K562 (cell line): ENCODE measurements around the gene C9orf50. TPM values are rescaled to one million over a fixed set of nuclear protein-coding genes. Genes with fewer than 3 reads are reported as not detected.
A peak's percentile ranks its signal among the peaks of the same experiment; 100 is the strongest.

Experiments
- ASH1L ChIP-seq: fragments of 450-650 bp; IDR thresholded peaks from 2 replicates; pipeline ENCODE4 v1.6.1; 2018; ENCODE audit warnings: borderline replicate concordance, mild to moderate bottlenecking, low read depth; ENCODE audit not compliant: partially characterized antibody
- CBX5 ChIP-seq: IDR thresholded peaks from 2 replicates; pipeline ENCODE4 v1.6.1; 2014; ENCODE audit warnings: low read depth, borderline replicate concordance
- CREB1 ChIP-seq, 2 experiments: sonication (generic) in 1 of 2; formaldehyde crosslinking in 1 of 2; IDR thresholded peaks; 2 replicates each; pipeline versions ENCODE4 v1.6.1 to v1.8.0; 2012 to 2022; ENCODE audit warnings: inconsistent platforms in 1 of 2, mild to moderate bottlenecking in 1 of 2, missing genetic modification reagents in 1 of 2, moderate library complexity in 1 of 2
- DIDO1 ChIP-seq: fragments of 450-650 bp; IDR thresholded peaks from 2 replicates; pipeline ENCODE4 v1.6.1; 2016; ENCODE audit warnings: low read depth, missing biosample characterization, missing genetic modification characterization
- ESRRA ChIP-seq: fragments of 450-650 bp; IDR thresholded peaks from 2 replicates; pipeline ENCODE4 v1.6.1; 2014; ENCODE audit warnings: low read depth, mild to moderate bottlenecking, moderate library complexity, borderline replicate concordance
- ETV1 ChIP-seq: fragments of 450-650 bp; conservative IDR thresholded peaks from 2 replicates; pipeline ENCODE4 v1.6.1; 2016; ENCODE audit warnings: missing genetic modification characterization, control low read depth, low read depth, missing compliant biosample characterization
- GATAD2A ChIP-seq: fragments of 450-650 bp; IDR thresholded peaks from 2 replicates; pipeline ENCODE4 v1.6.1; 2017
- HDAC2 ChIP-seq: fragments of 450-650 bp; IDR thresholded peaks from 2 replicates; pipeline ENCODE4 v1.6.1; 2016; ENCODE audit warnings: mild to moderate bottlenecking
- MTA1 ChIP-seq: fragments of 450-650 bp; IDR thresholded peaks from 2 replicates; pipeline ENCODE4 v1.6.1; 2017; ENCODE audit warnings: borderline replicate concordance
- NFIC ChIP-seq: fragments of 450-650 bp; IDR thresholded peaks from 2 replicates; pipeline ENCODE4 v1.6.1; 2017; ENCODE audit warnings: mild to moderate bottlenecking, inconsistent platforms
- OTX1 ChIP-seq: fragments of 450-650 bp; formaldehyde crosslinking; IDR thresholded peaks from 2 replicates; pipeline ENCODE4 v1.4.0; 2022; ENCODE audit warnings: mild to moderate bottlenecking
- PHF20 ChIP-seq: fragments of 450-650 bp; IDR thresholded peaks from 2 replicates; pipeline ENCODE4 v1.6.1; 2018; ENCODE audit not compliant: partially characterized antibody
- PHF21A ChIP-seq: fragments of 450-650 bp; IDR thresholded peaks from 2 replicates; pipeline ENCODE4 v1.6.1; 2017; ENCODE audit warnings: low read depth, borderline replicate concordance
- SMAD2 ChIP-seq: fragments of 150-350 bp; IDR thresholded peaks from 2 replicates; pipeline ENCODE4 v1.6.1; 2014; ENCODE audit warnings: low read depth, mild to moderate bottlenecking, low read length
- SMARCE1 ChIP-seq: fragments of 450-650 bp; IDR thresholded peaks from 2 replicates; pipeline ENCODE4 v1.7.1; 2016; ENCODE audit warnings: mild to moderate bottlenecking
- TOE1 ChIP-seq, 2 experiments: fragments of 450-650 bp in 1 of 2; sonication (generic) in 1 of 2; formaldehyde crosslinking in 1 of 2; IDR thresholded peaks; 2 replicates each; pipeline versions ENCODE4 v1.7.1 to v1.8.0; 2016 to 2022; ENCODE audit warnings: borderline replicate concordance in 2 of 2, mild to moderate bottlenecking in 2 of 2, antibody characterized with exemption in 1 of 2, inconsistent platforms in 1 of 2, low read depth in 1 of 2, missing genetic modification reagents in 1 of 2, moderate library complexity in 1 of 2
- polyA plus RNA-seq, 8 experiments: library from polyadenylated mRNA; depleted of rRNA in 4 of 8; stranded (reverse) in 5 of 8; unstranded in 3 of 8; fragments of >200 nt; fragmentation: Nextera tagmentation in 2 of 8; fragmentation: Illumina TruSeq in 1 of 8; extraction: Ambion mirVana in 2 of 8; extraction: Trizol in 1 of 8; gene quantifications; 2 replicates each; pipeline versions ENCODE4 v1.2.1 to v1.2.3, GENCODE V29; 2011 to 2014; ENCODE audit warnings: inconsistent platforms in 1 of 8, missing spikeins in 1 of 8
- total RNA-seq, 7 experiments: library from RNA; depleted of rRNA in 6 of 7; stranded (reverse); fragments of >200 nt in 6 of 7; fragmentation: Illumina TruSeq in 2 of 7; extraction: Trizol in 2 of 7; gene quantifications; 2 replicates each; pipeline versions ENCODE4 v1.2.1 to v1.2.3, GENCODE V29; 2011 to 2021; ENCODE audit warnings: low replicate concordance in 1 of 7
- TF ChIP-seq, protein P1 (sequence below): fragments of 450-650 bp; formaldehyde crosslinking; IDR thresholded peaks from 2 replicates; pipeline ENCODE4 v1.4.0; 2022; ENCODE audit warnings: missing genetic modification characterization
- TF ChIP-seq, protein P2 (sequence below): fragments of 450-650 bp; formaldehyde crosslinking; conservative IDR thresholded peaks from 2 replicates; pipeline ENCODE4 v1.4.0; 2022; ENCODE audit warnings: mild to moderate bottlenecking, missing genetic modification characterization
- TF ChIP-seq, protein P3 (sequence below): fragments of 200-400 bp; formaldehyde crosslinking; IDR thresholded peaks from 2 replicates; pipeline ENCODE4 v1.6.1; 2017; ENCODE audit warnings: mild to moderate bottlenecking, low read depth, low read length, moderate library complexity
- TF ChIP-seq, protein P4 (sequence below): IDR thresholded peaks from 2 replicates; pipeline ENCODE4 v1.6.1; 2016; ENCODE audit warnings: missing genetic modification characterization, missing compliant biosample characterization

C9orf50 gene
- total and polyA plus RNA-seq, 9 of the 15 experiments (the other 6 are each of a cell fraction or from before 2014, with no cell fraction given), result not detected

DNA sequence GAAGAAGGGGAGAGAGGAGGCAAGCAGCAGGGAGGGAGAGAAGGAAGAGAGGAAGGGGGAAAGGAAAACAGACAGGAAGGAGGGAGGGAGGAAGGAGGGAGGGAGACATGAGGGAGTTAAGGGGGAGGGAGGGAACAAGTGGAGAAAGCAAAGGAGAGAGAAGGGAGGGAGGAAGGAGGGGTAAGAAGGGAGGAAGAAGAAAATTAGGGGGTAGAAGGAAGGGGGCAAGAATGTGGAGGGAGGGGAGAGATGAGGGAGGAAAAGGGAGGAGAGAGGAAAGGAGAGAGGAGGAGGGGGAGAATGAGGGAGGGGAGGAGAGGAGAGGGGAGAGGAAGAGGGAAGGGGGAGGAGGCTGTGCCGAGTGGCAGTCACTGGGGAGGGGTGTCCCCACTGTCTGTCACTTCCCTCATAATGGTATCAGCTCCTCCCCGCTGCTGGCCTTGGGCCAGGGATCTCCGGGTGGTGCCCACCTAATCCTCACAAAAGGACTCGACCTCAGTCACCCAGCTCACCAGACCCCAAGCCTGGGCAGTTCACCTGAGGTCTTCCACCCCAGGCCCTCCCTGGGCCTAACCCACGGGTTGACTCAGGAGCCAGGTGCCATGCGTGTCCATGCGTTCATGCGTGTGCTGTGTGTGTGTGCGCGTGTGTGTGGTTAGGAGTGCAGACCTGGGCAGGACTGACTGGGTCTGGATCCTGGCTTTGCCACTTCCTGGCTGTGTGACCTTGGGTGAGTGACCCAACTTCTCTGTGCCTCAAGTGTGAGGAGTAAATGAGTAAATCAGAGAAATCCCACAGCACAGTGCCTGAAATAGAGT lies 18.1 kb downstream of the C9orf50 start (continued):
- TF ChIP-seq, protein P1, sequence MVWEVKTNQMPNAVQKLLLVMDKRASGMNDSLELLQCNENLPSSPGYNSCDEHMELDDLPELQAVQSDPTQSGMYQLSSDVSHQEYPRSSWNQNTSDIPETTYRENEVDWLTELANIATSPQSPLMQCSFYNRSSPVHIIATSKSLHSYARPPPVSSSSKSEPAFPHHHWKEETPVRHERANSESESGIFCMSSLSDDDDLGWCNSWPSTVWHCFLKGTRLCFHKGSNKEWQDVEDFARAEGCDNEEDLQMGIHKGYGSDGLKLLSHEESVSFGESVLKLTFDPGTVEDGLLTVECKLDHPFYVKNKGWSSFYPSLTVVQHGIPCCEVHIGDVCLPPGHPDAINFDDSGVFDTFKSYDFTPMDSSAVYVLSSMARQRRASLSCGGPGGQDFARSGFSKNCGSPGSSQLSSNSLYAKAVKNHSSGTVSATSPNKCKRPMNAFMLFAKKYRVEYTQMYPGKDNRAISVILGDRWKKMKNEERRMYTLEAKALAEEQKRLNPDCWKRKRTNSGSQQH (CRISPR knock-in tag), result peak; percentile 77; the same call in 1 of the 2 replicates
- no peak for TF ChIP-seq TOE1 (IDR thresholded peaks at IDR 0.05; ENCODE audit: borderline replicate concordance)
- no peak for TF ChIP-seq TOE1 (CRISPR knock-in tag; IDR thresholded peaks at IDR 0.05; ENCODE audit: borderline replicate concordance, low read depth)
- TF ChIP-seq OTX1 (CRISPR knock-in tag), result no peak
- TF ChIP-seq PHF21A, result 0 out of 2 replicates have a peak, but pooled peaks have one; percentile 63
- TF ChIP-seq SMARCE1, result peak; percentile 61; the same call in 1 of the 2 replicates
- no peak for TF ChIP-seq SMAD2
- TF ChIP-seq, protein P2, sequence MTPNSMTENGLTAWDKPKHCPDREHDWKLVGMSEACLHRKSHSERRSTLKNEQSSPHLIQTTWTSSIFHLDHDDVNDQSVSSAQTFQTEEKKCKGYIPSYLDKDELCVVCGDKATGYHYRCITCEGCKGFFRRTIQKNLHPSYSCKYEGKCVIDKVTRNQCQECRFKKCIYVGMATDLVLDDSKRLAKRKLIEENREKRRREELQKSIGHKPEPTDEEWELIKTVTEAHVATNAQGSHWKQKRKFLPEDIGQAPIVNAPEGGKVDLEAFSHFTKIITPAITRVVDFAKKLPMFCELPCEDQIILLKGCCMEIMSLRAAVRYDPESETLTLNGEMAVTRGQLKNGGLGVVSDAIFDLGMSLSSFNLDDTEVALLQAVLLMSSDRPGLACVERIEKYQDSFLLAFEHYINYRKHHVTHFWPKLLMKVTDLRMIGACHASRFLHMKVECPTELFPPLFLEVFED (CRISPR knock-in tag), result peak; percentile 86; the same call in 1 of the 2 replicates
- TF ChIP-seq NFIC, result peak; percentile 92
- peak; percentile 13; the same call in 1 of the 2 replicates for TF ChIP-seq CBX5
- TF ChIP-seq ASH1L, result no peak
- peak; percentile 74 for TF ChIP-seq ETV1 (tag)
- TF ChIP-seq CREB1 (IDR thresholded peaks at IDR 0.05), result no peak
- TF ChIP-seq CREB1 (CRISPR knock-in tag; IDR thresholded peaks at IDR 0.05), result no peak
- TF ChIP-seq, protein P3, sequence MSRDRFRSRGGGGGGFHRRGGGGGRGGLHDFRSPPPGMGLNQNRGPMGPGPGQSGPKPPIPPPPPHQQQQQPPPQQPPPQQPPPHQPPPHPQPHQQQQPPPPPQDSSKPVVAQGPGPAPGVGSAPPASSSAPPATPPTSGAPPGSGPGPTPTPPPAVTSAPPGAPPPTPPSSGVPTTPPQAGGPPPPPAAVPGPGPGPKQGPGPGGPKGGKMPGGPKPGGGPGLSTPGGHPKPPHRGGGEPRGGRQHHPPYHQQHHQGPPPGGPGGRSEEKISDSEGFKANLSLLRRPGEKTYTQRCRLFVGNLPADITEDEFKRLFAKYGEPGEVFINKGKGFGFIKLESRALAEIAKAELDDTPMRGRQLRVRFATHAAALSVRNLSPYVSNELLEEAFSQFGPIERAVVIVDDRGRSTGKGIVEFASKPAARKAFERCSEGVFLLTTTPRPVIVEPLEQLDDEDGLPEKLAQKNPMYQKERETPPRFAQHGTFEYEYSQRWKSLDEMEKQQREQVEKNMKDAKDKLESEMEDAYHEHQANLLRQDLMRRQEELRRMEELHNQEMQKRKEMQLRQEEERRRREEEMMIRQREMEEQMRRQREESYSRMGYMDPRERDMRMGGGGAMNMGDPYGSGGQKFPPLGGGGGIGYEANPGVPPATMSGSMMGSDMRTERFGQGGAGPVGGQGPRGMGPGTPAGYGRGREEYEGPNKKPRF, result no peak
- peak; percentile 18; the same call in 1 of the 2 replicates for TF ChIP-seq ESRRA
- TF ChIP-seq GATAD2A, result peak; percentile 78; the same call in 1 of the 2 replicates
- TF ChIP-seq PHF20, result peak; percentile 19
- peak; percentile 88 for TF ChIP-seq MTA1
- TF ChIP-seq HDAC2, result peak; percentile 74
- TF ChIP-seq, protein P4, sequence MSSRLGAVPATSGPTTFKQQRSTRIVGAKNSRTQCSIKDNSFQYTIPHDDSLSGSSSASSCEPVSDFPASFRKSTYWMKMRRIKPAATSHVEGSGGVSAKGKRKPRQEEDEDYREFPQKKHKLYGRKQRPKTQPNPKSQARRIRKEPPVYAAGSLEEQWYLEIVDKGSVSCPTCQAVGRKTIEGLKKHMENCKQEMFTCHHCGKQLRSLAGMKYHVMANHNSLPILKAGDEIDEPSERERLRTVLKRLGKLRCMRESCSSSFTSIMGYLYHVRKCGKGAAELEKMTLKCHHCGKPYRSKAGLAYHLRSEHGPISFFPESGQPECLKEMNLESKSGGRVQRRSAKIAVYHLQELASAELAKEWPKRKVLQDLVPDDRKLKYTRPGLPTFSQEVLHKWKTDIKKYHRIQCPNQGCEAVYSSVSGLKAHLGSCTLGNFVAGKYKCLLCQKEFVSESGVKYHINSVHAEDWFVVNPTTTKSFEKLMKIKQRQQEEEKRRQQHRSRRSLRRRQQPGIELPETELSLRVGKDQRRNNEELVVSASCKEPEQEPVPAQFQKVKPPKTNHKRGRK, result peak; percentile 62; the same call in 1 of the 2 replicates
- peak; percentile 38; the same call in 1 of the 2 replicates for TF ChIP-seq DIDO1 (tag)
